G401 (cell line): Measurements from ENCODE around the gene PMVK. TPM values are rescaled to one million over a fixed set of nuclear protein-coding genes. Genes with fewer than 3 reads are reported as not detected.
"Not testable (repeated sequence)": the region's sequence is repeated elsewhere in the genome, so short reads cannot be mapped to it uniquely, and the experiment has no call there.

Experiments
- DNase-seq: peaks from one replicate; pipeline ENCODE4 v3.0.0-alpha.2; 2015; ENCODE audit warnings: low spot score
- in situ Hi-C: cut with HindIII; loops from 2 replicates; pipeline ENCODE4 v1.10.0; 2016; ENCODE audit warnings: low sequenced_read_pairs, mixed read lengths
- total RNA-seq: library from RNA; depleted of rRNA; stranded (reverse); fragments of >200 nt; shearing (Covaris generic); gene quantifications from 2 replicates; pipeline ENCODE4 v1.2.3, GENCODE V29; 2014

The PMVK gene
- total RNA-seq, 1 experiment from 2014 or later: 70.3 TPM

- no peak for DNase-seq
- in situ Hi-C loops: no loop called here
These were observed 2.1 kb downstream of the PMVK start for GRCh38 chr1:154934358-154934948.

GRCh38 chr1:154931940-154932487 is 4.5 kb downstream of the PMVK start:
- in situ Hi-C loops: no loop called here
- DNase-seq: no peak

- in situ Hi-C loops: no loop called here
- DNase-seq: no peak
These were observed 10.3 kb downstream of the PMVK start for GRCh38 chr1:154926201-154926600.

GRCh38 chr1:154925335-154926170 is 11.0 kb downstream of the PMVK start:
- DNase-seq: no peak
- in situ Hi-C loops: no loop called here

- in situ Hi-C loops: no loop called here
- DNase-seq: no peak
These were observed 12.8 kb downstream of the PMVK start for GRCh38 chr1:154923695-154924094.

- DNase-seq: no peak
- in situ Hi-C loops: no loop called here
These were observed 23.2 kb downstream of the PMVK start for GRCh38 chr1:154913273-154913672.

- no peak for DNase-seq
- in situ Hi-C loops: no loop called here
These were observed 23.8 kb downstream of the PMVK start for GRCh38 chr1:154912755-154913154.

GRCh38 chr1:154911691-154912550 is 24.6 kb downstream of the PMVK start:
- in situ Hi-C loops: no loop called here
- DNase-seq: no peak

GRCh38 chr1:154910851-154911250 is 25.7 kb downstream of the PMVK start:
- DNase-seq: no peak
- in situ Hi-C loops: no loop called here

GRCh38 chr1:154908937-154909336 is 27.6 kb downstream of the PMVK start:
- in situ Hi-C loops: no loop called here
- DNase-seq: no peak

- in situ Hi-C loops, DNase-seq: not testable (repeated sequence)
These were observed 28.4 kb downstream of the PMVK start for GRCh38 chr1:154908129-154908528.

GRCh38 chr1:154906621-154907081 is 29.9 kb downstream of the PMVK start:
- in situ Hi-C loops: no loop called here
- DNase-seq: peak; percentile 17

- in situ Hi-C loops: no loop called here
- no peak for DNase-seq
These were observed 33.5 kb downstream of the PMVK start for GRCh38 chr1:154902938-154903566.

- in situ Hi-C loops: no loop called here
- no peak for DNase-seq
These were observed 34.9 kb downstream of the PMVK start for GRCh38 chr1:154901591-154901990.

- in situ Hi-C loops: no loop called here
These were observed 37.5 kb downstream of the PMVK start for GRCh38 chr1:154899041-154899440.

GRCh38 chr1:154896771-154897286 is 39.7 kb downstream of the PMVK start:
- in situ Hi-C loops: no loop called here
- no peak for DNase-seq

More at GRCh38 chr1:154899041-154899440, 37.5 kb downstream of the PMVK start:
- DNase-seq: no peak

GRCh38 chr1:154895798-154896197 is 40.7 kb downstream of the PMVK start:
- no peak for DNase-seq
- in situ Hi-C loops: no loop called here

GRCh38 chr1:154891452-154891851 is 45.1 kb downstream of the PMVK start:
- no peak for DNase-seq
- in situ Hi-C loops: no loop called here

- DNase-seq: no peak
- in situ Hi-C loops: no loop called here
These were observed 47.8 kb downstream of the PMVK start for GRCh38 chr1:154888757-154889156.
